Fibroblast of skin of back (primary cell): ENCODE results near the gene PHF1. TPM values are rescaled to one million over a fixed set of nuclear protein-coding genes. Genes with fewer than 3 reads are reported as not detected.
A peak's percentile ranks its signal among the peaks of the same experiment; 100 is the strongest.
"Not testable (repeated sequence)": the region's sequence is repeated elsewhere in the genome, so short reads cannot be mapped to it uniquely, and the experiment has no call there.

Experiments used
- DNase-seq: peaks from one replicate; pipeline ENCODE4 v3.0.0-alpha.2; 2013
- polyA plus RNA-seq, 2 experiments: library from polyadenylated mRNA; unstranded; fragments of 120-200 nt; gene quantifications; one replicate each; pipeline ENCODE4 v1.2.1, GENCODE V29; 2013; ENCODE audit not compliant: insufficient read length in 2 of 2

Gene PHF1
- 52.7 TPM for polyA plus RNA-seq (2013, experiment 1 of 2; ENCODE audit: insufficient read length)
- polyA plus RNA-seq (2013, experiment 2 of 2; ENCODE audit: insufficient read length), result 52.3 TPM

- DNase-seq, result peak; percentile 83
Observed at GRCh38 chr6:33410711-33411631, at the start of gene PHF1. PHF1 (plus strand) TSS chr6:33411014; CDS start chr6:33412264, 1,250 bp downstream.

- not testable (repeated sequence) for DNase-seq
Observed at GRCh38 chr6:33363486-33363885, 47.3 kb upstream of the PHF1 start.

GRCh38 chr6:33364475-33365205, 46.2 kb upstream of the PHF1 start:
- DNase-seq, result peak; percentile 56

- DNase-seq, result not testable (repeated sequence)
Observed at GRCh38 chr6:33365206-33365971, 45.4 kb upstream of the PHF1 start.

GRCh38 chr6:33367009-33367714, 43.7 kb upstream of the PHF1 start:
- DNase-seq, result no peak

- not testable (repeated sequence) for DNase-seq
Observed at GRCh38 chr6:33367715-33368025, 43.1 kb upstream of the PHF1 start.

GRCh38 chr6:33371901-33372300, 38.9 kb upstream of the PHF1 start:
- DNase-seq, result not testable (repeated sequence)

- no peak for DNase-seq
Observed at GRCh38 chr6:33372526-33373123, 38.2 kb upstream of the PHF1 start.

- no peak for DNase-seq
Observed at GRCh38 chr6:33373960-33374910, 36.6 kb upstream of the PHF1 start.

- DNase-seq, result peak; percentile 73
Observed at GRCh38 chr6:33375143-33375671, 35.6 kb upstream of the PHF1 start.

- no peak for DNase-seq
Observed at GRCh38 chr6:33377171-33377570, 33.6 kb upstream of the PHF1 start.

GRCh38 chr6:33379184-33379583, 31.6 kb upstream of the PHF1 start:
- DNase-seq, result not testable (repeated sequence)

- DNase-seq, result no peak
Observed at GRCh38 chr6:33380272-33380981, 30.4 kb upstream of the PHF1 start.

GRCh38 chr6:33383427-33384185, 27.2 kb upstream of the PHF1 start:
- DNase-seq, result no peak

GRCh38 chr6:33384581-33385020, 26.2 kb upstream of the PHF1 start:
- DNase-seq, result peak; percentile 69

- no peak for DNase-seq
Observed at GRCh38 chr6:33390173-33390572, 20.6 kb upstream of the PHF1 start.

GRCh38 chr6:33390767-33391277, 20.0 kb upstream of the PHF1 start:
- DNase-seq, result no peak

- peak; percentile 100 for DNase-seq
Observed at GRCh38 chr6:33391278-33391921, 19.4 kb upstream of the PHF1 start, which contains the start of gene KIFC1. KIFC1 (plus strand) TSS chr6:33391823; CDS start chr6:33391986, 163 bp downstream.
